Epithelial cell of esophagus (primary cell): ENCODE results near the gene PSME2.
A peak's percentile ranks its signal among the peaks of the same experiment; 100 is the strongest.

Experiments
- DNase-seq: peaks from one replicate; pipeline ENCODE4 v3.0.0; 2010; ENCODE audit warnings: low read depth
- H3K4me3 ChIP-seq: 2 replicates; pipeline ENCODE4 v1.5.1; 2011; ENCODE audit warnings: mild to moderate bottlenecking, low read length, control low read depth
- TF ChIP-seq, protein P1 (sequence below): IDR thresholded peaks from 2 replicates; pipeline ENCODE4 v1.5.1; 2011; ENCODE audit warnings: low read depth, mild to moderate bottlenecking, low read length, control low read depth, inconsistent platforms; ENCODE audit not compliant: insufficient read depth; ENCODE audit errors: missing control alignments

Gene PSME2

DNA sequence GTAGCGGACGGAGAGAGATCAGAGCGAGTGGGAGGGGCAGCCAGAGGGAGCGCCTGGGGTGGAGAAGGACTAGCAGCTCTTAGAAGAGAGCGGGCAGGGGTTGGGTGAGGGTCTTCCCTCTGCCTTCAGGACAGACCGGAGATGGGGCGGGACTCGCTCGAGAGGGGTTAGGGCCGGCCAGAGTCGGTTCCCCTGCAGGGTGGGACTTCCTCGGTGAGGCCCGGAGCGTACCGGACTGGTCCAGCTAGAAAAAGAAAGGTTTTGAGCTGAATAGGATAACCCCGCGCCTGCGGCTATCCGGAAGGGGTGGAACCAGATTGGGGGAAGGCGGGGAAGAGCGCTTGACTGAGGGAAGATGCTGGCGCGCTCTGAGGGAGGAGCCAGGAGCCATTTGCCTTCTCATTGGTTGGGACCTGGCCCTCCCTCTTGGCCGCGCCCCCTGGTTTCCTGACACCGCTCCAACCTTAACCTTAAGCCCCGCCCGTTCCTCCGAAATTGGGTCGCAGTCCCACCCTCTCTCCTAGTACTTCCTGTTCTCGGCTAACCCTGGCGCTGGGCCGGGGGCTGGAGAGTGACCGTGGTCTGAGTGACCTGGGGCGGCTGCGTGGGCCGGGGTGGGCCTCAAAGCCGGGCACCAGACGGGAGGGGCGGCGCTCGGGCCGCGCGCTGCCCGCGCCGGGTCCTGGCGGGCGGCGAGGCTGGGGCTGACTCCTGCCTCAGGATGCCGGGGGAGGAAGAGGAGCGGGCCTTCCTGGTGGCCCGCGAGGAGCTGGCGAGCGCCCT is 759 bp upstream of the PSME2 start, which contains the start of gene RNF31:
RNF31 (plus strand) TSS at position 521 of the 783 bp plus-strand sequence; CDS start at position 722, 201 bp downstream.
- H3K4me3 ChIP-seq: peak within 1 kb of the TSS; percentile 87
- peak; percentile 100 for DNase-seq
- TF ChIP-seq, protein P1, sequence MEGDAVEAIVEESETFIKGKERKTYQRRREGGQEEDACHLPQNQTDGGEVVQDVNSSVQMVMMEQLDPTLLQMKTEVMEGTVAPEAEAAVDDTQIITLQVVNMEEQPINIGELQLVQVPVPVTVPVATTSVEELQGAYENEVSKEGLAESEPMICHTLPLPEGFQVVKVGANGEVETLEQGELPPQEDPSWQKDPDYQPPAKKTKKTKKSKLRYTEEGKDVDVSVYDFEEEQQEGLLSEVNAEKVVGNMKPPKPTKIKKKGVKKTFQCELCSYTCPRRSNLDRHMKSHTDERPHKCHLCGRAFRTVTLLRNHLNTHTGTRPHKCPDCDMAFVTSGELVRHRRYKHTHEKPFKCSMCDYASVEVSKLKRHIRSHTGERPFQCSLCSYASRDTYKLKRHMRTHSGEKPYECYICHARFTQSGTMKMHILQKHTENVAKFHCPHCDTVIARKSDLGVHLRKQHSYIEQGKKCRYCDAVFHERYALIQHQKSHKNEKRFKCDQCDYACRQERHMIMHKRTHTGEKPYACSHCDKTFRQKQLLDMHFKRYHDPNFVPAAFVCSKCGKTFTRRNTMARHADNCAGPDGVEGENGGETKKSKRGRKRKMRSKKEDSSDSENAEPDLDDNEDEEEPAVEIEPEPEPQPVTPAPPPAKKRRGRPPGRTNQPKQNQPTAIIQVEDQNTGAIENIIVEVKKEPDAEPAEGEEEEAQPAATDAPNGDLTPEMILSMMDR: no peak

DNA sequence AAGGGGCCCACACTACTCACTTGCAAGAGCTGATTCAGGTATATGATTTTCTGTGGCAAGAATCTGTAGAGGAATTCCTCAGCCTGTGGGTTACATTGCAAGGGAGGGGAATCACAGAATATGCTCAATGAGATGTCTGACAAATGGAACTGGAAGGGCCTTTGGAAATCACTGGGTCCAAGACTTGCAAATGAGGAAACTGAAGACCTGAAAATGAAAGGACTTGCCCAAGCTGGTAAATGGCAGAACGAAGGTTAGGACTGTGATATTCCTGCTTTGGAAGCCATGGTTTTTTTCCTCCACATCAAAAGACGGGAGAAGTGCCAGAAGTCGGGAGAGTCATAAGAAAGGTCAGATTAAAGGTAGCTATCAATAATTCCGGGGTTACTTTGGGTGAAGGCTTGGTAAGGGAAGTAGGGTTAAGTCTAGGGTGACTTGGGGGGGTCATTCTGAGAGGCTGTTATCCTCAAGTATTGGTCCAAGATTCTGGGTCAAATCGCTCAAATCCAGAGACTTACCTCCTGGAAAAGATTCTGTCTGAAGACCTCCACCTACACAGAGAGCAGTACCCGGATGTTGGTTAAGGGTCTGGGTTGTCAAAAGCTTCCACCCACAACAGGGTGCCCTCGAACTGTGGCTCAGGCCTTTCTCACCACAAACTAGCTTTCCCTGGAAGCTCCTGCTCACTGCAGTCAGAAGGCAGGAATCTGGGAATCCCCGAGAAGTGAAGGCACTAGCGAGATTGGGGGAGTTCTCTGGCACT is 539 bp downstream of the PSME2 start:
- TF ChIP-seq, protein P1: no peak
- DNase-seq: no peak

DNA sequence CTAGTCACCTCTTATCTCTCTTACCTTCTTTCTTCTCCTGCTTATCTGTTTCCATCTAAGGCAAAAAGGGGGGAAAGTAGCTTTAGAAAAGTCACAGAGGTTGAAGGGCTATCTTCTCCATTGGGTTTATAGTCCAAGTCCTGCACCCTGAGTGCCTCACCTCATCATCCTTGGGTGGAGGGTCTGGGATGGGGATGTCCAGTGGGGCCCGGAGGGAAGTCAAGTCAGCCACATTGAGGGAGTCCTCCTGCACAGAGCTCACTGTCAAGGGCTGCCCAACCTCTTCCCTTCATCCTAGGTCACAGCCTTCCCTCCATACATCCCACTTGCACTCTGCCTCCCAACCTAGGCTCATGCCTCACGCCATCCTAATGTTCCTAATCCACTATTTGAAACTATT is 1.2 kb downstream of the PSME2 start:
- TF ChIP-seq, protein P1: no peak
- no peak overlapping the region for H3K4me3 ChIP-seq
- no peak for DNase-seq

More for the DNA sequence above, 539 bp downstream of the PSME2 start:
- peak overlapping the region; percentile 87 for H3K4me3 ChIP-seq

DNA sequence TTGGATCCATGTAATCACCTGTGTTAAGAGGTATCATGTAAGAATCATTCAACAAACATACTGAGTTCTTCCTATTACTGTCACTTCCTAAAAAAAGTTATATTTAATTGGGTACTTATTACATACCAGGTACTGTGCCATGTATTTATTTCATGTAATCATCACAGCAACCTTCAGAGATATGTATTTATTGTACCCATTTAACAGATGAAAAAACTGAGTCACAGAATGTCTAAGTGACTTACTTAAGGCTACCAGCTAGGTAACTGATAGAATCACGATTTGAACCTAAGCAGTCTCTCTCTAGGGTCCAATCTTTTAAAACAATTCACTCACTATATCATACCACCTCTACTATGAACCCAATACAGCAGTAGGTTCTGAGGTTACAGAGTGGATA is 2.0 kb downstream of the PSME2 start:
- H3K4me3 ChIP-seq: no peak overlapping the region
- DNase-seq: no peak
- TF ChIP-seq, protein P1: no peak

DNA sequence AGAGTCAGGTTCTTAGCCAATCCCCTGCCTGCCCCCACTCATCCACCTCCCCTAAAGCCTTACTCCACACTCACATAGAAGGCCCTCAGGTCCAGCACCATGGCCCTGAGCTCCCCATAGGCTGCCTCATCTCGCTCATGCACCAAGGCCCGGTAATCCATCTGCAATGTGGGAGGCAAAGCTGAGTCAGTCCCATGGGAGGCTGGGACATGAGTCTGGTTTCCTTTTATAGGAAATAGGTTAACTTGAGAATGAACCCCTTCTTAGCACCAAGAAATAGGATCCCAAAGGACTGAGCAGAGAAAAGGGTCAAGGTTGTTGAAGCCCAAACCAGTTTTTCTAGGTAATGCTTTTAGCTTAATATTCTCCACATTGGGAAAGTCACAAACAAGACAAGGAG is 2.9 kb downstream of the PSME2 start:
- DNase-seq: no peak
- TF ChIP-seq, protein P1: no peak
- no peak overlapping the region for H3K4me3 ChIP-seq

DNA sequence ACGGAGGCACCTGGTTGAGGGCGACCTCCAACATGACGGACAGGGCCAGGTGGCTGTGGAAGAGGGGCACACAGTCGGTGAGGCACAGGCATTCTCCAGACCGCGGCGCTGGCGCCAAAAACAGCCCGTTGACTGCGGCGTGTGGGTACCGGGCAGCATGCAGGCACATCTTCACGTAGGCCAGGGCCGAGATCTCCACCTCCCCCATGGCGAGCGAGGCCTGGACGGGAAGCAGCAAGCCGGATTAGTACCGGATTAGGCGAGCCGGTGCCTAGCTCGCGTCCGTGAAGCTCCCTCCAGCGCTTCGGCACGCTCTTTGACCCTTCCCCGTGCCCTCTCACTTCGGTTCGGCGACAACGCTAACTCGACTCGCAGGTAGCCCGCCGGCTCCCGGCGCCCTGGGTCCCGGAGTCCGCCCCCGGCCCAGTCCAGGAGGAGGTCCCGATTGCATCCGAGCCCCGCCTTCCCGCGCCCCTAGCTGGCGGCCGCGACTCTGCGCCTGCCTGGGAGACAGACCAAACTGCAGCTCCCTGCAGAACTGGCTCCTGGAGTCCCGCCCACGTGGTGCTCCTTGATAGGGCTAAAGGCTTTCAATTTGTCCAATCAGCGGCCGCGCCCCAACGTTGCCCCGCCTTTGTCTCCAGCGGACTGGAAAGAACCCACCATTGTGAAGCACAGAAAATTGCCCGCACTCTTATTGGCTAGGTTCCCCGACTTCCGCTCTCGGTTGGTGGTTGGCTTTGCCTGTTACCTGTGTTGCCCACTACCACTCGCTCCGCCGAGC is 5.1 kb downstream of the PSME2 start, which contains the start of gene EMC9:
EMC9 (minus strand) TSS at position 495 of the 784 bp plus-strand sequence; CDS start at position 208, 287 bp downstream.
- peak within 1 kb of the TSS; percentile 91 for H3K4me3 ChIP-seq
- DNase-seq: peak; percentile 100
- TF ChIP-seq, protein P1: peak; percentile 43
